GM12878 (cell line): ENCODE results near the gene KLHDC1. TPM values are rescaled to one million over a fixed set of nuclear protein-coding genes. Genes with fewer than 3 reads are reported as not detected.

Experiments
- BMI1 ChIP-seq: fragments of 450-650 bp; IDR thresholded peaks from 2 replicates; pipeline ENCODE4 v1.6.1; 2016; ENCODE audit warnings: mild to moderate bottlenecking, moderate library complexity, borderline replicate concordance
- CEBPB ChIP-seq, 2 experiments: fragments of 150-350 bp in 1 of 2; IDR thresholded peaks; 2 replicates each; pipeline ENCODE4 v1.6.1; 2012 to 2014; ENCODE audit warnings: low read depth in 2 of 2, low read length in 2 of 2, borderline replicate concordance in 1 of 2, inconsistent platforms in 1 of 2
- CHD1 ChIP-seq: IDR thresholded peaks from 2 replicates; pipeline ENCODE4 v1.6.1; 2012; ENCODE audit warnings: low read depth, low read length, improper control_type of control experiment
- CHD4 ChIP-seq: fragments of 200-600 bp; sonication (generic); IDR thresholded peaks from 2 replicates; pipeline ENCODE4 v1.6.1; 2016; ENCODE audit warnings: mild to moderate bottlenecking
- GATAD2B ChIP-seq: fragments of 450-650 bp; conservative IDR thresholded peaks from 2 replicates; pipeline ENCODE4 v1.6.1; 2017; ENCODE audit warnings: low read depth, mild to moderate bottlenecking, moderate library complexity
- KAT2A ChIP-seq: conservative IDR thresholded peaks from 2 replicates; pipeline ENCODE4 v1.6.1; 2011; ENCODE audit warnings: low read depth, low read length; ENCODE audit not compliant: control insufficient read depth
- KDM1A ChIP-seq: fragments of 200-600 bp; sonication (generic); IDR thresholded peaks from 2 replicates; pipeline ENCODE4 v1.6.1; 2016; ENCODE audit warnings: borderline replicate concordance
- NR2C1 ChIP-seq: fragments of 450-650 bp; IDR thresholded peaks from 2 replicates; pipeline ENCODE4 v1.6.1; 2017; ENCODE audit warnings: antibody characterized with exemption, mild to moderate bottlenecking, moderate library complexity
- SUPT20H ChIP-seq: IDR thresholded peaks from 2 replicates; pipeline ENCODE4 v1.6.1; 2011; ENCODE audit warnings: low read depth, mild to moderate bottlenecking, low read length, moderate library complexity, borderline replicate concordance; ENCODE audit not compliant: control insufficient read depth
- TCF3 ChIP-seq: IDR thresholded peaks from 2 replicates; pipeline ENCODE4 v1.6.1; 2012; ENCODE audit warnings: low read depth, mild to moderate bottlenecking, low read length, borderline replicate concordance; ENCODE audit not compliant: insufficient read depth
- ZNF217 ChIP-seq: fragments of 450-650 bp; IDR thresholded peaks from 2 replicates; pipeline ENCODE4 v1.6.1; 2017; ENCODE audit warnings: antibody characterized with exemption, mild to moderate bottlenecking
- ZNF274 ChIP-seq: IDR thresholded peaks from one replicate; pipeline ENCODE4 v1.8.0; 2011; ENCODE audit not compliant: insufficient read length, insufficient read depth
- polyA plus RNA-seq, 11 experiments: library from polyadenylated mRNA; depleted of rRNA in 4 of 11; unstranded in 6 of 11; stranded (reverse) in 5 of 11; fragments of >200 nt; fragmentation: Nextera tagmentation in 4 of 11; fragmentation: Illumina TruSeq in 1 of 11; extraction: Ambion mirVana in 4 of 11; extraction: Trizol in 1 of 11; gene quantifications; 1 replicate in 1 of 11; 2 replicates in 10 of 11; pipeline versions ENCODE4 v1.2.1 to v1.2.3, GENCODE V29; 2011 to 2016; ENCODE audit warnings: inconsistent platforms in 2 of 11, missing spikeins in 2 of 11, low read depth in 1 of 11
- total RNA-seq, 4 experiments: library from RNA; depleted of rRNA in 3 of 4; stranded (reverse); fragments of >200 nt in 3 of 4; fragmentation: Illumina TruSeq in 1 of 4; extraction: Trizol in 1 of 4; gene quantifications; 2 replicates each; pipeline versions ENCODE4 v1.2.1 to v1.2.3, GENCODE V29; 2013 to 2021
- TF ChIP-seq, protein P1 (sequence below): fragments of 450-650 bp; IDR thresholded peaks from 2 replicates; pipeline ENCODE4 v1.6.1; 2017; ENCODE audit warnings: mild to moderate bottlenecking, low read depth, inconsistent platforms; ENCODE audit not compliant: poor library complexity, severe bottlenecking
- TF ChIP-seq, protein P2 (sequence below): IDR thresholded peaks from 2 replicates; pipeline ENCODE4 v1.6.1; 2012; ENCODE audit warnings: mild to moderate bottlenecking, low read depth, low read length
- TF ChIP-seq, protein P3 (sequence below): fragments of 450-650 bp; IDR thresholded peaks from 2 replicates; pipeline ENCODE4 v1.6.1; 2017; ENCODE audit warnings: mild to moderate bottlenecking, moderate library complexity
- TF ChIP-seq, protein P4 (sequence below): fragments of 450-650 bp; IDR thresholded peaks from 2 replicates; pipeline ENCODE4 v1.6.1; 2016; ENCODE audit warnings: mild to moderate bottlenecking

KLHDC1 gene
- total and polyA plus RNA-seq, 10 of the 15 experiments (the other 5 are each of a cell fraction or from before 2014, with no cell fraction given): 0.22 to 0.98 (median 0.55) TPM

DNA sequence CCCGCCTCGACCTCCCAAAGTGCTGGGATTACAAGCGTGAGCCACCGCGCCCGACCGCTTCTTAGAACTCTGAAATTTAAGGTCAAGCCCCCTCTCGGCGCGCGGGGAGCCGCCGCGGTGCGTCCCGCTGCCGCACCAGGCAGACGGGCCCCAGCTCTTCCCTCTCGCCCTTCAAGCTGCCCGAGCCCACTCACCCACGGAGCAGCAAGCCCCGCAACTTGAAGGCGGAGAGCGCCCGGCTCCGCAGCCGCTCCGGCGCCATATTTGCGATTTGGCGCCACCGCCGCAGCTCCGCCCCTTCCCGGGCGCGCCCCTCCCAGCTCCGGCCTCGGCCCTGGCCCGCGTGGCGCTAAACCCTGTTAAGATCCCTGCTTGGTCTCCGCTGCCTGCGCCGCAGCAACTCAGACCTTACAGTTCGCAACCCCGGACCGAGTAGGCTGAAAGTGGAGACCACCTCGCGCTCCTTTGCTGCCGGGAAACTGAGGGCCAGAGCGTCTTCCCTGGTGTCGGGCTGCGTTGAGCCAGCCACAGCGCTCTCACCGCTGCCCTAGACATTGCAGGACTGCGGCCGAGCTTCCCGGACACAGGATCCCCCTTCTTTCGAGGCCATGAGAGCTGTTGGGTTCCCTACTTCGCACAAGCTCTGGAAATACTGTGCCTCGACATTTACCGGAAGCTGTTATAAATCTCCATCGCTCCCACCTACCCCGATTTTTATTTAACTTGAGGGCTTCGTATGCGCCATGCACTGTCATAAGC lies 4.8 kb upstream of the KLHDC1 start, which contains the start of gene POLE2 (continued):
- TF ChIP-seq, protein P1, sequence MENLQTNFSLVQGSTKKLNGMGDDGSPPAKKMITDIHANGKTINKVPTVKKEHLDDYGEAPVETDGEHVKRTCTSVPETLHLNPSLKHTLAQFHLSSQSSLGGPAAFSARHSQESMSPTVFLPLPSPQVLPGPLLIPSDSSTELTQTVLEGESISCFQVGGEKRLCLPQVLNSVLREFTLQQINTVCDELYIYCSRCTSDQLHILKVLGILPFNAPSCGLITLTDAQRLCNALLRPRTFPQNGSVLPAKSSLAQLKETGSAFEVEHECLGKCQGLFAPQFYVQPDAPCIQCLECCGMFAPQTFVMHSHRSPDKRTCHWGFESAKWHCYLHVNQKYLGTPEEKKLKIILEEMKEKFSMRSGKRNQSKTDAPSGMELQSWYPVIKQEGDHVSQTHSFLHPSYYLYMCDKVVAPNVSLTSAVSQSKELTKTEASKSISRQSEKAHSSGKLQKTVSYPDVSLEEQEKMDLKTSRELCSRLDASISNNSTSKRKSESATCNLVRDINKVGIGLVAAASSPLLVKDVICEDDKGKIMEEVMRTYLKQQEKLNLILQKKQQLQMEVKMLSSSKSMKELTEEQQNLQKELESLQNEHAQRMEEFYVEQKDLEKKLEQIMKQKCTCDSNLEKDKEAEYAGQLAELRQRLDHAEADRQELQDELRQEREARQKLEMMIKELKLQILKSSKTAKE: no peak
- peak; percentile 21; the same call in 1 of the 2 replicates for TF ChIP-seq ZNF217
- TF ChIP-seq KDM1A: no peak
- TF ChIP-seq TCF3: no peak
- TF ChIP-seq, protein P2, sequence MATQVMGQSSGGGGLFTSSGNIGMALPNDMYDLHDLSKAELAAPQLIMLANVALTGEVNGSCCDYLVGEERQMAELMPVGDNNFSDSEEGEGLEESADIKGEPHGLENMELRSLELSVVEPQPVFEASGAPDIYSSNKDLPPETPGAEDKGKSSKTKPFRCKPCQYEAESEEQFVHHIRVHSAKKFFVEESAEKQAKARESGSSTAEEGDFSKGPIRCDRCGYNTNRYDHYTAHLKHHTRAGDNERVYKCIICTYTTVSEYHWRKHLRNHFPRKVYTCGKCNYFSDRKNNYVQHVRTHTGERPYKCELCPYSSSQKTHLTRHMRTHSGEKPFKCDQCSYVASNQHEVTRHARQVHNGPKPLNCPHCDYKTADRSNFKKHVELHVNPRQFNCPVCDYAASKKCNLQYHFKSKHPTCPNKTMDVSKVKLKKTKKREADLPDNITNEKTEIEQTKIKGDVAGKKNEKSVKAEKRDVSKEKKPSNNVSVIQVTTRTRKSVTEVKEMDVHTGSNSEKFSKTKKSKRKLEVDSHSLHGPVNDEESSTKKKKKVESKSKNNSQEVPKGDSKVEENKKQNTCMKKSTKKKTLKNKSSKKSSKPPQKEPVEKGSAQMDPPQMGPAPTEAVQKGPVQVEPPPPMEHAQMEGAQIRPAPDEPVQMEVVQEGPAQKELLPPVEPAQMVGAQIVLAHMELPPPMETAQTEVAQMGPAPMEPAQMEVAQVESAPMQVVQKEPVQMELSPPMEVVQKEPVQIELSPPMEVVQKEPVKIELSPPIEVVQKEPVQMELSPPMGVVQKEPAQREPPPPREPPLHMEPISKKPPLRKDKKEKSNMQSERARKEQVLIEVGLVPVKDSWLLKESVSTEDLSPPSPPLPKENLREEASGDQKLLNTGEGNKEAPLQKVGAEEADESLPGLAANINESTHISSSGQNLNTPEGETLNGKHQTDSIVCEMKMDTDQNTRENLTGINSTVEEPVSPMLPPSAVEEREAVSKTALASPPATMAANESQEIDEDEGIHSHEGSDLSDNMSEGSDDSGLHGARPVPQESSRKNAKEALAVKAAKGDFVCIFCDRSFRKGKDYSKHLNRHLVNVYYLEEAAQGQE: no peak
- TF ChIP-seq CHD4: no peak
- no peak for TF ChIP-seq CEBPB (IDR thresholded peaks at IDR 0.05; ENCODE audit: borderline replicate concordance in 1 of 2, low read depth in 2 of 2, low read length in 2 of 2)
- no peak for TF ChIP-seq CHD1
- no peak for TF ChIP-seq SUPT20H
- no peak for TF ChIP-seq KAT2A
- no peak for TF ChIP-seq BMI1
- TF ChIP-seq, protein P3, sequence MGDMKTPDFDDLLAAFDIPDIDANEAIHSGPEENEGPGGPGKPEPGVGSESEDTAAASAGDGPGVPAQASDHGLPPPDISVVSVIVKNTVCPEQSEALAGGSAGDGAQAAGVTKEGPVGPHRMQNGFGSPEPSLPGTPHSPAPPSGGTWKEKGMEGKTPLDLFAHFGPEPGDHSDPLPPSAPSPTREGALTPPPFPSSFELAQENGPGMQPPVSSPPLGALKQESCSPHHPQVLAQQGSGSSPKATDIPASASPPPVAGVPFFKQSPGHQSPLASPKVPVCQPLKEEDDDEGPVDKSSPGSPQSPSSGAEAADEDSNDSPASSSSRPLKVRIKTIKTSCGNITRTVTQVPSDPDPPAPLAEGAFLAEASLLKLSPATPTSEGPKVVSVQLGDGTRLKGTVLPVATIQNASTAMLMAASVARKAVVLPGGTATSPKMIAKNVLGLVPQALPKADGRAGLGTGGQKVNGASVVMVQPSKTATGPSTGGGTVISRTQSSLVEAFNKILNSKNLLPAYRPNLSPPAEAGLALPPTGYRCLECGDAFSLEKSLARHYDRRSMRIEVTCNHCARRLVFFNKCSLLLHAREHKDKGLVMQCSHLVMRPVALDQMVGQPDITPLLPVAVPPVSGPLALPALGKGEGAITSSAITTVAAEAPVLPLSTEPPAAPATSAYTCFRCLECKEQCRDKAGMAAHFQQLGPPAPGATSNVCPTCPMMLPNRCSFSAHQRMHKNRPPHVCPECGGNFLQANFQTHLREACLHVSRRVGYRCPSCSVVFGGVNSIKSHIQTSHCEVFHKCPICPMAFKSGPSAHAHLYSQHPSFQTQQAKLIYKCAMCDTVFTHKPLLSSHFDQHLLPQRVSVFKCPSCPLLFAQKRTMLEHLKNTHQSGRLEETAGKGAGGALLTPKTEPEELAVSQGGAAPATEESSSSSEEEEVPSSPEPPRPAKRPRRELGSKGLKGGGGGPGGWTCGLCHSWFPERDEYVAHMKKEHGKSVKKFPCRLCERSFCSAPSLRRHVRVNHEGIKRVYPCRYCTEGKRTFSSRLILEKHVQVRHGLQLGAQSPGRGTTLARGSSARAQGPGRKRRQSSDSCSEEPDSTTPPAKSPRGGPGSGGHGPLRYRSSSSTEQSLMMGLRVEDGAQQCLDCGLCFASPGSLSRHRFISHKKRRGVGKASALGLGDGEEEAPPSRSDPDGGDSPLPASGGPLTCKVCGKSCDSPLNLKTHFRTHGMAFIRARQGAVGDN: peak; percentile 95
- TF ChIP-seq ZNF274: no peak
- no peak for TF ChIP-seq NR2C1
- TF ChIP-seq, protein P4, sequence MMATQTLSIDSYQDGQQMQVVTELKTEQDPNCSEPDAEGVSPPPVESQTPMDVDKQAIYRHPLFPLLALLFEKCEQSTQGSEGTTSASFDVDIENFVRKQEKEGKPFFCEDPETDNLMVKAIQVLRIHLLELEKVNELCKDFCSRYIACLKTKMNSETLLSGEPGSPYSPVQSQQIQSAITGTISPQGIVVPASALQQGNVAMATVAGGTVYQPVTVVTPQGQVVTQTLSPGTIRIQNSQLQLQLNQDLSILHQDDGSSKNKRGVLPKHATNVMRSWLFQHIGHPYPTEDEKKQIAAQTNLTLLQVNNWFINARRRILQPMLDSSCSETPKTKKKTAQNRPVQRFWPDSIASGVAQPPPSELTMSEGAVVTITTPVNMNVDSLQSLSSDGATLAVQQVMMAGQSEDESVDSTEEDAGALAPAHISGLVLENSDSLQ: no peak
- peak; percentile 81 for TF ChIP-seq GATAD2B
